ENCODE results near the gene QPCT. TPM values are rescaled to one million over a fixed set of nuclear protein-coding genes. Genes with fewer than 3 reads are reported as not detected.
"Not testable (repeated sequence)": the region's sequence is repeated elsewhere in the genome, so short reads cannot be mapped to it uniquely, and the experiment has no call there.

The QPCT gene
- total RNA-seq, 1 donor from 2014 or later: 6.9 TPM

DNA sequence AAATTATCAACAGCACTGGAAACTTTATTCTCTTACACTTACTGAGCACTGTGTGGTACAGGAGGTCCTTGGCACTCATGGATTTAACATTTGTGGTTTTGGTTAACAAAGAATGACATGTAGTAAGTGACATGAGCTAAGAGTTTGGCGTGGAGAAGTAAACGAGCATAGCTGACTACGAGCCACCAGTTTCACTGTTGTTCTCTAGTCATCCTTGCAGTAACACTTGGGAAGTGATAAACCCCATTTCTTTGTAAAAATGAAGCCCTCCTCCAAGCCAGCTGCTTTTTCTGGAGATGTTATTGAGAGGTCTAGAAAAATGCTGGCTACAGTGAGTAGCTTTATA lies 32.7 kb downstream of the QPCT start:
- peak in 1 of 2 donors; percentile 37 for DNase-seq (ENCODE audit: extremely low spot score in 2 of 2)
- H3K27ac ChIP-seq: peak overlapping the region; percentile 8

DNA sequence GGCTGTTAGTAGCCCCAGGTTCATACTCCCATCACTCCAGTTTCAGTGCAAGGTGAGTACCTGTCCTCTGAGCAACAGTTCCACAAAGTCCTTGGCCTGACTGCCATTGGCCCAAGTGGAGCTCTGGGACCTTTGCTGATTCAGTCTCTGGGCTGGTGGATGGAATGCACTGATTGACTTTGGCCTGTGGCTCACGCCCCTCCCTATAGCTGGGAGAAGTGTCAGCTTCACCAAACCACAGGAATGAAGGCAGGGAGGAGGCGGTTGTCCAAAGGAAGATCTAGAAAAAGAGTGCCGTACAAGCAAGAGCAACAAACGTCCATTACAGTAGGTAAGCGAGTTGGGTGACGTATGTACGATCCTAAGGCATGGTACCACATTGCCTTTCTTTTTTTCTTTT lies 34.0 kb downstream of the QPCT start:
- no peaks in the 10 kb centered on the region for H3K27me3 ChIP-seq
- H3K36me3 ChIP-seq: no peaks in the 10 kb centered on the region
- peaks cover 22% of the 10 kb centered on the region for H3K4me1 ChIP-seq
- intact Hi-C loops (cut with DNase I): no loop called here
- H3K27ac ChIP-seq: no peak overlapping the region
- TF ChIP-seq POLR2A (IDR thresholded peaks at IDR 0.05) (no peak), CTCF (IDR thresholded peaks at IDR 0.05) (no peak), POLR2AphosphoS5 (IDR thresholded peaks at IDR 0.05; ENCODE audit: insufficient read depth in 1 of 2, low read depth in 1 of 2) (no peak)
- H3K9me3 ChIP-seq: no peaks in the 10 kb centered on the region
- DNase-seq (ENCODE audit: extremely low spot score in 2 of 2): peak in 1 of 2 donors; percentile 70
- no peak overlapping the region for H3K4me3 ChIP-seq

More for the DNA sequence above, 32.7 kb downstream of the QPCT start:
- no peaks in the 10 kb centered on the region for H3K9me3 ChIP-seq
- intact Hi-C loops (cut with DNase I): no loop called here
- H3K4me3 ChIP-seq: peak overlapping the region in 1 of 2 donors; percentile 16
- no peaks in the 10 kb centered on the region for H3K36me3 ChIP-seq
- no peaks in the 10 kb centered on the region for H3K27me3 ChIP-seq
- H3K4me1 ChIP-seq: peaks cover 22% of the 10 kb centered on the region
- TF ChIP-seq POLR2A (IDR thresholded peaks at IDR 0.05): no peak
- peak in 1 of 2 donors; percentile 29 for TF ChIP-seq POLR2AphosphoS5 (IDR thresholded peaks at IDR 0.05; ENCODE audit: insufficient read depth in 1 of 2, low read depth in 1 of 2)

DNA sequence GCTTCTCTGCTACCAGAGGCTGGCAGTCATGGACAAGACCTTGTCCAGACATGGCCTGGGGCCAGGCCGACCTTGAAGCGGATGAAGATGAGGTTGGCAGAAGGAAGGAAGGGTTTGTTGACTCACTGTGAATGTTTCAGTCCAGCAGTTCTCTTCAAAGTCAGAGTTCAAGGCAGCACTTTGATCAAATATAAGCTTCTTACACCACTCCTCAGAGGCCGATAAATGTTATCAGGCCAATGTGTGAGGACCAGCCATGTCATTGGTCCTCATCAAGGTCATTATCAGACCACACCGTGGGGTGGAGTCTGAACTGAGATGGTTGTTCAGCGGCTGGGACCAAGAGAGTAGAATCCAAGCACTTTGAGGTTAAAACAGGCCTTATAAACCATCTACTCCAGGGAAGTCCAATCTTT lies 35.5 kb downstream of the QPCT start:
- no peak overlapping the region for H3K4me3 ChIP-seq
- no peaks in the 10 kb centered on the region for H3K36me3 ChIP-seq
- H3K4me1 ChIP-seq: peaks cover 22% of the 10 kb centered on the region
- no peaks in the 10 kb centered on the region for H3K27me3 ChIP-seq
- no peaks in the 10 kb centered on the region for H3K9me3 ChIP-seq
- no peak for DNase-seq (ENCODE audit: extremely low spot score in 2 of 2)
- intact Hi-C loops (cut with DNase I): no loop called here
- no peak for TF ChIP-seq POLR2A (IDR thresholded peaks at IDR 0.05)
- no peak for TF ChIP-seq POLR2AphosphoS5 (IDR thresholded peaks at IDR 0.05; ENCODE audit: insufficient read depth in 1 of 2, low read depth in 1 of 2)
- H3K27ac ChIP-seq: no peak overlapping the region

GRCh38 chr2:37380787-37381186 lies 36.4 kb downstream of the QPCT start:
- H3K27me3 ChIP-seq; intact Hi-C loops (cut with DNase I); H3K36me3 ChIP-seq; H3K9me3 ChIP-seq; H3K4me3 ChIP-seq; DNase-seq (ENCODE audit: extremely low spot score in 2 of 2); H3K27ac ChIP-seq: not testable (repeated sequence)
- H3K4me1 ChIP-seq: peaks cover 22% of the 10 kb centered on the region

- DNase-seq (ENCODE audit: extremely low spot score in 2 of 2); H3K4me1 ChIP-seq; H3K27me3 ChIP-seq; H3K36me3 ChIP-seq; H3K4me3 ChIP-seq; H3K27ac ChIP-seq; intact Hi-C loops (cut with DNase I); H3K9me3 ChIP-seq: not testable (repeated sequence)
These were observed 39.8 kb downstream of the QPCT start for GRCh38 chr2:37384261-37384660.

DNA sequence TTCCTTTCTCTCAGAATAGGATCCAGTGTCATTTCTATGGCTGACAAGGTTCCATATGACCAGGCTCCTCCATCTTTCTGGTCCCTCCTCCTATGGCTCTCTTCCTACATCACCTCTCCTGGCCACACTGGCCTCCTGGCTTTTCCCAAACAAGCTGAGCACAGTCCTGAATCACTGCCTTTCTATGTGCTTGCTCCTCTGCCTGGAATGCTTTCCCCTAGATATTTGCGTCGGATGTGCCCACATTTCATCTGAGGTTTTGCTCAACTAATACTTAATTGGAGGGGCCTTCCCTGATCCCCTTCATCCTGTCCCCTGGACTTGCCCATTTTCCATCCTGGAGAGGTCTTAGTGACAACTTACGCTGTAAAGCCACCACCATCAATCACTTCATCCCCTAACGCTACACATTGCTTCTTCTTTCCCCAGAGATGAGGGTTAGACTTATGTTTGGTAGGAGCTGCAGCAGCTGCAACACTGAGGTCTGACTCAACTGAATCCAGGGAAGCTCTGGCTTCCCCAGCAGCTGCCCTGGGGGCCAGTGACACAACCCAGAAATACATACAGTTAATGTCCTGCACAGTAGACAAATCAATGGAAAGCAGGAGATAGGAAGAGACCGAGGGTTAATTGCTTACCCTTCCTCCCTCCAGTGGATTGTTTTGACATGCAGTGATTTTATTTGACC lies 42.9 kb downstream of the QPCT start:
- no peaks in the 10 kb centered on the region for H3K9me3 ChIP-seq
- DNase-seq (ENCODE audit: extremely low spot score in 2 of 2): no peak
- TF ChIP-seq CTCF (IDR thresholded peaks at IDR 0.05) (no peak), POLR2AphosphoS5 (IDR thresholded peaks at IDR 0.05; ENCODE audit: insufficient read depth in 1 of 2, low read depth in 1 of 2) (no peak), POLR2A (IDR thresholded peaks at IDR 0.05) (no peak)
- peaks cover 5% of the 10 kb centered on the region for H3K4me1 ChIP-seq
- no peaks in the 10 kb centered on the region for H3K36me3 ChIP-seq
- H3K27me3 ChIP-seq: no peaks in the 10 kb centered on the region
- intact Hi-C loops (cut with DNase I): no loop called here
- H3K4me3 ChIP-seq: no peak overlapping the region
- no peak overlapping the region for H3K27ac ChIP-seq

DNA sequence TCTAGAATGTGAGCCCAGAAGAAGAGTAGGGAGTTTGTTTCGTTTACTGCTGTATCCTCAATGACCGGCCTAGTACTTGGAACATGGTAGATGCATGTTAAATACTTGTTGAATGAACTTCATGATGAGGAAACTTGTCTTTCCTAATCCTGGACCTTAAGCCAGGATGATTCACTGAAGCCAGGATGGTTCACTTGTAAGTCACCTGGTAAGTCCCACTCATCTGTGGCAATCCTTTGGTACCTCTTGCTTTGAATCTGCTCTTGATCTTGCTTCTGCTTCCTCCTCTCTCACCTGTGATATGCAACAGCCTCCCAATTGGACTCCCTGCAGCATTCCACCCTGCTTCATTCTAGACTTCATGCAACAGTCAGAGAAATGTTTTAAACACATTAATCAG lies 43.6 kb downstream of the QPCT start:
- H3K27ac ChIP-seq: no peak overlapping the region
- H3K4me1 ChIP-seq: peaks cover 5% of the 10 kb centered on the region
- intact Hi-C loops (cut with DNase I): no loop called here
- no peaks in the 10 kb centered on the region for H3K9me3 ChIP-seq
- no peak for DNase-seq (ENCODE audit: extremely low spot score in 2 of 2)
- no peaks in the 10 kb centered on the region for H3K36me3 ChIP-seq
- H3K4me3 ChIP-seq: no peak overlapping the region
- H3K27me3 ChIP-seq: no peaks in the 10 kb centered on the region
- TF ChIP-seq CTCF (IDR thresholded peaks at IDR 0.05): no peak
- no peak for TF ChIP-seq POLR2A (IDR thresholded peaks at IDR 0.05)
- TF ChIP-seq POLR2AphosphoS5 (IDR thresholded peaks at IDR 0.05; ENCODE audit: insufficient read depth in 1 of 2, low read depth in 1 of 2): peak in 1 of 2 donors; percentile 40
